NOMO-1 treated with DMSO at 0.1 percent for 48 hours (cell line): ENCODE measurements around the gene BMS1.
"Not testable (repeated sequence)": the region's sequence is repeated elsewhere in the genome, so short reads cannot be mapped to it uniquely, and the experiment has no call there.

ENCODE experiments used
- DNase-seq: peaks from one replicate; lab custom pipeline; 2025; ENCODE audit not compliant: unreplicated experiment; lab: John Stamatoyannopoulos, UW

The BMS1 gene

GRCh38 chr10:42782446-42783180 is at the start of gene BMS1:
Gene BMS1, plus strand, starts transcription at chr10:42782795. Its CDS starts 1,600 bp downstream, at chr10:42784395.
- peak; percentile 90 for DNase-seq

- no peak for DNase-seq
Observed at GRCh38 chr10:42734536-42734935, 48.1 kb upstream of the BMS1 start.

GRCh38 chr10:42738679-42739078 is 43.9 kb upstream of the BMS1 start:
- DNase-seq = no peak

GRCh38 chr10:42741536-42741935 is 41.1 kb upstream of the BMS1 start:
- not testable (repeated sequence) for DNase-seq

GRCh38 chr10:42743697-42744096 is 38.9 kb upstream of the BMS1 start:
- DNase-seq = no peak

GRCh38 chr10:42744134-42744701 is 38.4 kb upstream of the BMS1 start:
- DNase-seq = no peak

- no peak for DNase-seq
Observed at GRCh38 chr10:42753126-42753506, 29.5 kb upstream of the BMS1 start.

- DNase-seq = no peak
Observed at GRCh38 chr10:42753507-42754154, 29.0 kb upstream of the BMS1 start.

GRCh38 chr10:42754155-42755027 is 28.2 kb upstream of the BMS1 start:
- DNase-seq = no peak

GRCh38 chr10:42755028-42755451 is 27.6 kb upstream of the BMS1 start:
- no peak for DNase-seq

- DNase-seq = no peak
Observed at GRCh38 chr10:42755556-42756093, 27.0 kb upstream of the BMS1 start.

- no peak for DNase-seq
Observed at GRCh38 chr10:42767906-42768305, 14.7 kb upstream of the BMS1 start.

GRCh38 chr10:42768581-42769152 is 13.9 kb upstream of the BMS1 start:
- DNase-seq = no peak

GRCh38 chr10:42769173-42769572 is 13.4 kb upstream of the BMS1 start:
- no peak for DNase-seq

GRCh38 chr10:42769673-42770072 is 12.9 kb upstream of the BMS1 start:
- no peak for DNase-seq

GRCh38 chr10:42776681-42777080 is 5.9 kb upstream of the BMS1 start:
- DNase-seq = no peak

GRCh38 chr10:42780456-42780855 is 2.1 kb upstream of the BMS1 start:
- no peak for DNase-seq

GRCh38 chr10:42781893-42782445 is 626 bp upstream of the BMS1 start:
- DNase-seq = no peak

GRCh38 chr10:42783181-42783549 is 570 bp downstream of the BMS1 start:
- DNase-seq = peak; percentile 6

GRCh38 chr10:42785759-42786158 is 3.2 kb downstream of the BMS1 start:
- no peak for DNase-seq
